OCI-LY1 (cell line): ENCODE results near the gene PIGC.

Experiments
- H2AFZ ChIP-seq: fragments of 200-600 bp; sonication (generic), shearing (Covaris generic); 2 replicates; pipeline ENCODE4 v1.6.0; 2014; ENCODE audit warnings: antibody characterized with exemption, mild to moderate bottlenecking, low read length
- H3F3A ChIP-seq: fragments of 200-600 bp; sonication (generic), shearing (Covaris generic); 2 replicates; pipeline ENCODE4 v1.6.0; 2014; ENCODE audit warnings: mild to moderate bottlenecking, antibody characterized with exemption, low read length, moderate library complexity; ENCODE audit not compliant: insufficient read depth
- H3K27ac ChIP-seq: fragments of 200-600 bp; sonication (generic); 2 replicates; pipeline ENCODE4 v1.5.1; 2014; ENCODE audit warnings: low read length, mixed run types, mild to moderate bottlenecking, low read depth; ENCODE audit not compliant: poor library complexity, severe bottlenecking
- H3K27me3 ChIP-seq: fragments of 200-600 bp; sonication (generic); 2 replicates; pipeline ENCODE4 v1.6.0; 2014; ENCODE audit warnings: antibody characterized with exemption, mild to moderate bottlenecking, low read length, moderate library complexity; ENCODE audit not compliant: insufficient read depth
- H3K36me3 ChIP-seq: fragments of 200-600 bp; sonication (generic); 2 replicates; pipeline ENCODE4 v1.6.1; 2014; ENCODE audit warnings: mild to moderate bottlenecking, antibody characterized with exemption, low read length, moderate library complexity, mixed read lengths; ENCODE audit not compliant: insufficient read depth
- H3K4me1 ChIP-seq: fragments of 200-600 bp; sonication (generic); 2 replicates; pipeline ENCODE4 v1.5.1; 2014; ENCODE audit warnings: mild to moderate bottlenecking, low read length, moderate library complexity; ENCODE audit not compliant: insufficient read depth, severe bottlenecking
- H3K4me2 ChIP-seq: fragments of 200-600 bp; sonication (generic), shearing (Covaris generic); 2 replicates; pipeline ENCODE4 v1.6.1; 2014; ENCODE audit warnings: low read length
- H3K4me3 ChIP-seq: fragments of 200-600 bp; sonication (generic); 2 replicates; pipeline ENCODE4 v1.5.1; 2014; ENCODE audit warnings: low read length, low read depth, mild to moderate bottlenecking, mixed read lengths; ENCODE audit not compliant: poor library complexity, severe bottlenecking
- H3K79me2 ChIP-seq: fragments of 200-600 bp; shearing (Covaris generic); 2 replicates; pipeline ENCODE4 v1.6.1; 2016; ENCODE audit warnings: mixed run types, low read length, mixed read lengths; ENCODE audit not compliant: insufficient read depth
- H3K9ac ChIP-seq: fragments of 200-600 bp; sonication (generic), shearing (Covaris generic); 2 replicates; pipeline ENCODE4 v1.6.1; 2014; ENCODE audit warnings: mild to moderate bottlenecking, low read length, mixed read lengths
- H3K9me2 ChIP-seq: fragments of 200-600 bp; sonication (generic), shearing (Covaris generic); 2 replicates; pipeline ENCODE4 v1.6.1; 2014; ENCODE audit warnings: low read depth, mild to moderate bottlenecking, low read length, mixed read lengths
- H3K9me3 ChIP-seq: fragments of 200-600 bp; shearing (Covaris generic); 2 replicates; pipeline ENCODE4 v1.6.1; 2014; ENCODE audit warnings: low read length, mixed read lengths
- H4K20me1 ChIP-seq: fragments of 200-600 bp; sonication (generic), shearing (Covaris generic); 2 replicates; pipeline ENCODE4 v1.6.0; 2016; ENCODE audit warnings: mild to moderate bottlenecking, low read length; ENCODE audit not compliant: insufficient read depth
- EZH2 ChIP-seq: fragments of 200-600 bp; sonication (generic), shearing (Covaris generic); IDR thresholded peaks from 2 replicates; pipeline ENCODE4 v1.8.0; 2017; ENCODE audit warnings: borderline replicate concordance, mixed run types, mild to moderate bottlenecking, antibody characterized with exemption, low read length, moderate library complexity, mixed read lengths
- TF ChIP-seq, protein P1 (sequence below): fragments of 200-600 bp; sonication (generic), shearing (Covaris generic); IDR thresholded peaks from 2 replicates; pipeline ENCODE4 v1.5.1; 2017; ENCODE audit warnings: mild to moderate bottlenecking, antibody characterized with exemption, low read length, moderate library complexity, mixed read lengths

The PIGC gene

GRCh38 chr1:172417557-172417956 is 26.3 kb downstream of the PIGC start:
- Histone ChIP-seq H3F3A (no peaks in the 10 kb centered on the region), H3K9ac (no peak overlapping the region), H3K4me2 (no peak overlapping the region), H3K27me3 (no peaks in the 10 kb centered on the region), H3K4me1 (no peaks in the 10 kb centered on the region), H3K36me3 (no peaks in the 10 kb centered on the region), H3K4me3 (no peak overlapping the region), H2AFZ (no peak overlapping the region), H4K20me1 (no peaks in the 10 kb centered on the region), H3K9me3 (no peaks in the 10 kb centered on the region), H3K79me2 (no peaks in the 10 kb centered on the region), H3K9me2 (no peaks in the 10 kb centered on the region), H3K27ac (no peak overlapping the region)
- TF ChIP-seq, protein P1, sequence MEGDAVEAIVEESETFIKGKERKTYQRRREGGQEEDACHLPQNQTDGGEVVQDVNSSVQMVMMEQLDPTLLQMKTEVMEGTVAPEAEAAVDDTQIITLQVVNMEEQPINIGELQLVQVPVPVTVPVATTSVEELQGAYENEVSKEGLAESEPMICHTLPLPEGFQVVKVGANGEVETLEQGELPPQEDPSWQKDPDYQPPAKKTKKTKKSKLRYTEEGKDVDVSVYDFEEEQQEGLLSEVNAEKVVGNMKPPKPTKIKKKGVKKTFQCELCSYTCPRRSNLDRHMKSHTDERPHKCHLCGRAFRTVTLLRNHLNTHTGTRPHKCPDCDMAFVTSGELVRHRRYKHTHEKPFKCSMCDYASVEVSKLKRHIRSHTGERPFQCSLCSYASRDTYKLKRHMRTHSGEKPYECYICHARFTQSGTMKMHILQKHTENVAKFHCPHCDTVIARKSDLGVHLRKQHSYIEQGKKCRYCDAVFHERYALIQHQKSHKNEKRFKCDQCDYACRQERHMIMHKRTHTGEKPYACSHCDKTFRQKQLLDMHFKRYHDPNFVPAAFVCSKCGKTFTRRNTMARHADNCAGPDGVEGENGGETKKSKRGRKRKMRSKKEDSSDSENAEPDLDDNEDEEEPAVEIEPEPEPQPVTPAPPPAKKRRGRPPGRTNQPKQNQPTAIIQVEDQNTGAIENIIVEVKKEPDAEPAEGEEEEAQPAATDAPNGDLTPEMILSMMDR: no peak
- TF ChIP-seq EZH2: no peak

- Histone ChIP-seq H3K36me3 (no peaks in the 10 kb centered on the region), H3K4me3 (no peak overlapping the region), H3K27ac (no peak overlapping the region), H3K9ac (no peak overlapping the region), H3F3A (no peaks in the 10 kb centered on the region), H2AFZ (no peak overlapping the region), H3K27me3 (no peaks in the 10 kb centered on the region), H3K9me3 (no peaks in the 10 kb centered on the region), H3K4me2 (no peak overlapping the region), H3K79me2 (no peaks in the 10 kb centered on the region), H3K4me1 (no peaks in the 10 kb centered on the region), H3K9me2 (no peaks in the 10 kb centered on the region), H4K20me1 (no peaks in the 10 kb centered on the region)
- TF ChIP-seq, protein P1: no peak
- TF ChIP-seq EZH2: no peak
Observed at GRCh38 chr1:172416496-172417035, 27.3 kb downstream of the PIGC start.

GRCh38 chr1:172414331-172414730 is 29.5 kb downstream of the PIGC start:
- H2AFZ ChIP-seq: no peak overlapping the region

More at GRCh38 chr1:172414331-172414730, 29.5 kb downstream of the PIGC start:
- no peaks in the 10 kb centered on the region for H3K9me2 ChIP-seq
- H4K20me1 ChIP-seq: no peaks in the 10 kb centered on the region
- no peaks in the 10 kb centered on the region for H3K79me2 ChIP-seq
- no peaks in the 10 kb centered on the region for H3F3A ChIP-seq
- H3K36me3 ChIP-seq: no peaks in the 10 kb centered on the region
- no peak overlapping the region for H3K4me2 ChIP-seq
- H3K27me3 ChIP-seq: no peaks in the 10 kb centered on the region
- H3K4me3 ChIP-seq: no peak overlapping the region
- H3K4me1 ChIP-seq: no peaks in the 10 kb centered on the region
- no peak overlapping the region for H3K9ac ChIP-seq
- no peak for TF ChIP-seq EZH2
- TF ChIP-seq, protein P1: no peak
- no peaks in the 10 kb centered on the region for H3K9me3 ChIP-seq
- no peak overlapping the region for H3K27ac ChIP-seq
